Effector CD8-positive, alpha-beta T cell (primary cell): ENCODE data around the gene KLHL3.

Source experiments
- DNase-seq: peaks from one replicate; lab custom pipeline; 2025; lab: John Stamatoyannopoulos, UW

KLHL3 gene

DNA sequence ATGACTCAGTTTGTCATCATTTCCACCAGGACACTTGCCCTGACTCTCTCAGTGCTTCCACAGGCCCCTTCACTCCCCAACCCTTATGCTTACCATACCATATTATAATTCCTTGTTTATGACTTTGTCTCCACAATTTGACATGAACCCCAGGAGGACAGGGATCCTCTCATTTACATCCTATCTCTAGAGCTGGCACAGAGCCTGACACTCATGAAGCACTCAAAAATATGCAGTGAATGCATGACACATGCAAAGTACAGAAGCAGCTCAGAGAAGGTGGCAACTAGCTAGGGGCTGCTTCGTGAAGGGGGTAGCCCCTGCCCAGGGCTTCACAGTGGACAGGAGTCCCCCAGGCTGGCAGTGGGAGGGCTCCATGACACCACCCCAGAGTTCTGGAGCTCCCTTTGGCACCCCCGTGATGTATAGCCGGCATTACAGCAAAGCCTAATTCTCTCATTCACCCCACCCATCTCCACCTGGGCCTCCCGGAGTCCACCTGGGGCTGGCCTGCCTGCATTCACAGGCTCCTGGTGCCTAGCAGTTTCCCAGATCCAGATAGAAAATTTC is 124.8 kb downstream of the KLHL3 start:
- no peak for DNase-seq

DNA sequence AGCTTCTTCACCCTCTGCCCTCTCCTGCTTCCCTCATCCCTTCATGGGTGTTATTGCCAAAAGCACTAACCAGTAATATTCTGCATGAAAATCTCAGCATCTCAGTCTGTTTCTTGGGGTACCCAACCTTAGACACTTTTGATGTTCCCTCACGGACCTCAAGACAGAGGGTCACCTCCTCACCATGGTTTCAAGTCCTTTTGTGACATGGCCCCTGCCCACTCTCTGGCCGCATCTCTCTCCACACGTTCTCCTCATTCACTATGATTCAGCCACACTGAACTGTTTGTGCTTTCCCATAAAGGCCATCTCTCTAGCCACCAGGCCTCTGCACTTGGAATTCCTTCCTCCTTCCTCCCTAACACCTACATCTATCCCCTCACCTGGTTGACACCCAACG is 125.3 kb downstream of the KLHL3 start:
- no peak for DNase-seq

DNA sequence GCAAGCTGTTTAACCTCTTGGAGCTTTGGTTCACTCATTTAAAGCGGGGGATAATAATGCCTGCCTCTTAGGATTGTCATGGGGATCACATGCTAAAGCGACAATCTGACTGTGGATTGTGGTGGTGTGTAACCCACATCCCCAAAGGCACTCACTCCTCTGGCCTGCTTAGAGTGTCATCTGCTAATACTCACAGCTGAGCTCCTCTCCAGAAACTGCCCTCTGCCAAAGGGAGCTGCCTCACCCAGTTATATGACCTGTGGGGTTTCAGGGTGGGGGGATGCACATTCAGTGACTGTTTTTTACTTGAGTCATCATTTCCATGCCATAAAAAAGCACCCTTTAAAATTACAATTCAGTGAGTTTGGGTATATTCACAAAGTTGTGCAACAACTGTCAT is 126.8 kb downstream of the KLHL3 start:
- DNase-seq = no peak

DNA sequence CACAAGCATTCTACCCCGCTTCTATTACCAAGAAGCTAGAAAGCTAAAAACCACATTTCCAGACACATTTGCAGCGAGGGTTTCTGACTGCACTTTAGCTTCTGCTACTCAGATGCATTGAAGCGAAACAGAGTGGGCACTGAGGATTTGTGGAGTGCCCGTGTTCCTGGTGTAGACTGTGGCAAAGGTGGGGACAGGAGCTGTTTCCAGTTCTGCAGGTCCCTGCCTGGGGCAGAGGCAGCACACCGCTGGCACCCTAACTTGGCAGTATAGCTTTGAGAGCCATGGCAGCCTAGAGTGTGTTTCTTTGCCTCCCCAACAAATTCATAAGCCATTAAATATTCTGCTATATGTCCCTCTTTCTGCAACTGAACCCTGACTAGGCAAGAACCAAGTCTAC is 128.1 kb downstream of the KLHL3 start:
- no peak for DNase-seq

DNA sequence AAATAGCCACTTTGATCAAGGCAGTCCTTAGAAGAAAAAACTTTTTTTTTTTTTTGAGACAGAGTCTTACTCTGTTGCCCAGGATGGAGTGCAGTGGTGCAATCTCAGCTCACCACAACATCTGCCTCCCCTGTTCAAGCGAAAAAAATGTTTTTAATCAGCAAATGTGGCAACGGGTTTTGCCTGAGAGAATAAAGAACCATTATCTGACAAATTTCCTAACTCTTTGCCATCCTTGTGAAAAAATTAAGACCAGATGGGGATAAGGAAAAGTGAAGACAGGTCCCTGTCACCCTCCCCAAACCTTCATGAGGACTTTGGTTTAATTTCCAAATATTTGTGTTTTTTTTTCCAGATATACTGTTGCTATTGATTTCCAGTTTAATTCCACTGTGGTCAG is 129.5 kb downstream of the KLHL3 start:
- DNase-seq = no peak

DNA sequence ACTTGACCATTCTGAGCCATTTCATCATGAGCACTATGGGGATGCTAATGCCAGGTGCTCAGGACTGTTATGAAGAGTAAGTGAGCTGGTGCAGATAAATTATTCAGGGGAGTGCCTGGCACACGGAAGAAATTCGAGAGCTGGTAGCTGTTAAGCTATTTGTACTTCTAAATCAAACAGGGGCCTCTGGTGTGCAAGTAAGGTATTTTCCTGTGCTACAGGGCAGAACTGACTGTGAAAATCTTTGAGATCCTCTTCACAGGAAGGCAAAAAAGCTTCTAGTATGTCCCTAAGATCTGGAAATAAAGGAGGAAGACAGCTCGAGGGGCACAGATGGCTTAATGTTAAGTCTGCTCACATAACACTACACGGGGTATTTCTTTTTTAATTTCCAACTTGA is 130.5 kb downstream of the KLHL3 start:
- DNase-seq = no peak

DNA sequence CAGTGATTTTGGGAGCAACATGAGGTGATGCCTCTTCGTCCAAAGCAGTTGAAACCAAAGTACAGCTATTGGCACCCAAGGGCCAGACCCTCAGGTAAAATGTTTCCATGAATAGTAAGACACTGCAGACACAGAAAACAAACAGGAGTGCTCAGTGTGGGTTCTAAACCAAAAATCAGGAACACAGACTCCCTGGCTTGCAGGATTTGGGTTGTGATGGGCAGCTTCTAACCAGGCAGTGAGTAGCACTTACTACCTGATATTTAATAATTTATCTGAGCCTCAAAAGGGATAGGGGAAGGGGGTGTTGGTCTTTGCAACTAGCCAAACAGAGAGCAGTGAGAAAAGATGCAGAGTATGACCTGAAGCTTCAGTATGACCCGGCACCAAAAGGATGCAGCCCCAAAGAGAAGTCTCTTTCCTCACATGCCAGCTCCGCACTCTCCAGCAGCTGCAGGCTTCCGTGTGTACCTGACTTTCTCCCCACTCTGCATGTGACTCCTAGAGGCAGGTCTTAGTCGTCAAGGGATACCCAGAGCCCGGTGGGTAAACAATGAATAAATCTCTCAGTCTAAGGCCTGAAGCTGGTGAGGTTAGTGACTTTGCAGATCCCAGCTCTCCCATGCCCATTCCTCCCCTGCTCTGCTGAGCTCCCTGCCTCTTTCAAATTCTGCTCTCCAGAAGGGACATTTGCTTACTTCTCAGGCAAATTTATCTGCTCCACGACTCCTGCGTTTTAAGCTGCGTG is 131.4 kb downstream of the KLHL3 start:
- no peak for DNase-seq

DNA sequence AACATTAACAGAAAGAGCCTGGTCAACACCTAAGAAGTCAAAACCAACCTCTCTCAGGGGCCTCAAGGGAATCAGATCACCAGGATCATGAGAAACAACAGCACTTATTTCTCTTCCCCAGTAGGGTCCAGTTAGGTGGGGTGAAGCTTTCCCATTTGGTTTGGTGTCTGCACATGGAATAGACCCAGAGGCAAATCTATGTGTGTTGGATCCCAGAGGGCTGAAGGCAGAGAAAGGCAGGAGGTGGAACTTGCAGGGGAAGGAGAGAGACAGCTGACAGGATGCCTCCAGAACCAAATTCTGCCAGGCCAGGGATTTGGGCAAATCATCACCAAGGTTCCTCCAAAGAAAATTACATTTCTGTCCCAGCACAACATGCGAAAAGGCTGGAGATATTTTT is 132.0 kb downstream of the KLHL3 start:
- no peak for DNase-seq

DNA sequence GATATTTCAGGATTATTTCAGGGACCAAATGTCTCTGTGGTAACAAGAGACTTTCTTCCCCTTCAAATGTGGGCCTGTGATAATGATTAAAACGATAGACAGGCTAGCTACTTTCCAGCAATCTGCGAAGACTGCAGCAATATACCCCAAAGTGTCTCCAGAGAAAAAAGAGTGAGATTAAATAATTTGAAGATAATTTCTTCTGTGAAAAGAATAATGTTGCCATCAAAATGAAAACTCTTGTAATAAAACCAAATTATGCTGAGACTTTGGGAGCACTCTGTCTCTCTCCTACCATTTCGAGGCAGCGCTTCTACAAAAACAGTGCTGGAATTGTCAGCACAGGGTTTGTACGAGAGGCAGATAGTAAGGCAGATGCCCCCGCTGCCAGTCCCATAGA is 132.5 kb downstream of the KLHL3 start:
- DNase-seq = no peak

DNA sequence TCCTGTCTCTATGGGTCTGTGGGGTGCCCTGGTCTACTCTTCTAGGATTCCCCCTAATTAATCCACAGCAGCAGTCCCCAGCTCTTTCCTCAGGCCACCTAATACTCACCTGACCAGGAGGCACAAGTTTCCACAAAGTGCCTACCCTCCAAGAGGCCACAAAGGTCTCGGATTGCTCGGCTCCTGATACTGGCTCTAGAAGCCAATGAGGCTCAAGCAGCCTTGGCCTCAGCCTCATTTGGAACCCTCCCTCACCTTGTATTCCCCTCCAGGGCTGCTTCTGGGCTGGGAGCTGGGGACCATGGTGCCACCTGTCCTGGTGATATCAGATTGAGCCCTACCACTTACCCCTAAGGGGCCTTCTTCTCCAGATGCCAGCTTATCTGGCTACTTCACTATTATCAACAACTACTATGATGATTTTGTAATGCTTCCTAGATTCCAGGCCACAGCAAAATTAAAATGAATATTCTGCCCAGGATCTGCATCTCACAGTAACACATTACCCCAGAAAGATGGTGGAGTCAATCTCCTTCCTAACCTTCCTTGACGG is 133.1 kb downstream of the KLHL3 start:
- no peak for DNase-seq

DNA sequence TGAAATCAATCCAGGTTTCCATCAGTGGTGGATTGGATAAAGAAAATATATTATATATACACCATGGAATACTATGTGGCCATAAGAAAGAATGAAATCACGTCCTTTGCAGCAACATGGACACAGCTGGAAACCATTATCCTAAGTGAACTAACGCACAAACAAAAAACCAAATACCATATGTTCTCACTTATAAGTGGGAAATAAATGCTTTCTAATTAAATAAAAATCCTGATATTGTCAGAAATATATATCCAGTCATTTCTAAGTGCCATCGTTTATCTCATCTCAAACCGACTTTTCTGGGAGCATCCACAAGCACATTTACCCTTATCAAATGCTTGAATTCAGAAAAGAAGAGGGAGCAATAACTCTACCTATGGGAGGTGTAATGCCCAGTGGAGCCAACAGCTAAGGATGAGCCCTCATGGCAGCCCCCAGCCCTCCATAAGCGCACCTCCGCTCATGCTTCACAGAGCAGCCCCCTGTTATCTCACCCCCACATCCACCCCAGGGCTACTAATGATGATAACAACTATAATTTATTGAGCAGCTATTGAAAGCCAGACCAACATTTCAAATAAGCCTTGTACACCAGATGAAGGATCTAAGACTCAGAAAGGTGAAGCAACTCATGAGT is 135.0 kb downstream of the KLHL3 start:
- no peak for DNase-seq

DNA sequence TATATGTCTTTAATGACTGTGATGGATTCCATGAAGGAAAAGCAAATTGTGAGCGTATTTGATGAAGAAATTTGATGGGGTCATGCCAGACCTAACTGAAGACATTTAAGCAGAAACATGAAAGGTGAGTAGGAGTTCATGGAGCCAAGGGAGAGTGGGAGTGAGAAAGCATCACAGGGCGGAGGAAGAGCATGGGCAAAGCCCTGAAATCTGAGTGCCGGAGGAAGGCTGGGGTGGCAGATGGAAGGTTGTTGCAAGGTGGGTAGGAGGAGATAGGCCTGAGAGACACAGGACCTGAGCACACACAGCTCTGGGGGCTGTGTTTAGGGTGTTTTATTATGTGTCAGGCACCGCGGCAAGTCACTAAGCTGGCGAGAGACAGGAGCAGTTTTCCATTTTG is 136.4 kb downstream of the KLHL3 start:
- no peak for DNase-seq

DNA sequence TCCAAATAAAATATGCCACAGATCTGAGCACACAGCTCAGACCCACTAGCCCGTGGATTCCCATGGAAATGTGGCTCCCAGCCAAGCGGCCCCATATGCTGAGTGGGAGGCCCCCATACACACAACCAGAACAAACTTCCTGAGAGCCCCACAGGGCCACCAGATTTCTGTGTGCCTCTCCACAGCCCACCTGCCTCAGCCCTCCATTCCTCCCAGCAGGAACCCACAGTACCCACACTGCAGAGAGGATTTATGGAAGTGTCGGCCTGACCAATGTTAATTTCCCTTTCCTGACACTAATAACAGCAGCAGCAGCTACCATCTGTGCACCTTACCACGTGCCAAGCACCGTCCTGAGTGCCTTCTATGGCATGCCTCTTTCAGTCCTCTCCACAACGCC is 137.5 kb downstream of the KLHL3 start:
- DNase-seq = no peak

DNA sequence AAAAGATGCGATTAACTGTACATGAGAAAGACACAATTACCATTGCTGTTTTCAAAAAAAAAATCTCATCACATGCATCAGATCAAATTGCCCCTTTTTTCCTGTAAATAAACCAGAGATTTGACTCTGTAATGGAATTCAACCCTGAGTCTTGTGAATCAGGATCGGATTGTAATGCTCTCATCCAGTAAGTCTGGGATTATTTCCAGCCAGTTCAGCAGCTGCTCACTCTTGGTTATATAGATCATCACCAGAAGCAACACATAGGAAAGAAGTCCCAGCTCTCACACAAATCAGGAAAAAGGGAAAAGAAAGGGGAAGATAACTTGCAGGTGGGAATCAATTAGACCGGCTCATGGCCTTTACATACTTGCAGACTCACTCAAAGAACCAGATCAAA is 138.9 kb downstream of the KLHL3 start:
- no peak for DNase-seq

DNA sequence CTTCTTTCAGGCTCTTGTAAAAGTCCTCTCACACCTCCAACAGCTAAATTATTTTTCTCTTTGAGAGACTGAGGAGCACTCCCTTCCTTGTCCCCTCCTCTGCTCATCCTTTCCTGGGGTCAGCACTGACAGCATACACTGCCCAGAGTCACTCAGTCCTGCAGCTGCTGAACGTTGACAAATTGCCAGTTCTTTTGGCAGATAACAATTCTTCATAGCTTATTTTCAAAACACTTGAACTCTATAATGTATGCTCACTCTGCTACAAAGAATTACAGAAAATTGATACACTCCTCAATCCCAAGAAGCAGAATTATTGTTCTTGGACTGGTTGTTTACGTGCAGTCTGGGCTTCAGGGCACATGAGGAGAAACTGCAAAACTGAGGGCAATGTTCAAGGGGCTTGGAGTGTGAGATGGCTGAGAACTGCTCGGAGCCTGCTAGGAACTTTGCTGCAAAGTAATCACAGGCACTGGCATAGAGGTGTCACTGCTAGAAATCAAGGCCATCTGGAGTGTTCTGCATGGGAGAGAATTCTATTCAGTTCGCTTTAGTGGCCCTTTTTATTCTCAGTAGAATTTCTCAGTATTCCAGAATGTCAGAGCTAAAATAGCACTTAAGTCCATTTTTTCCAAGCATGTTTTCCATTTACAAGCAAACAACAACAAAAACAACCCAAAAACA is 140.4 kb downstream of the KLHL3 start:
- no peak for DNase-seq

DNA sequence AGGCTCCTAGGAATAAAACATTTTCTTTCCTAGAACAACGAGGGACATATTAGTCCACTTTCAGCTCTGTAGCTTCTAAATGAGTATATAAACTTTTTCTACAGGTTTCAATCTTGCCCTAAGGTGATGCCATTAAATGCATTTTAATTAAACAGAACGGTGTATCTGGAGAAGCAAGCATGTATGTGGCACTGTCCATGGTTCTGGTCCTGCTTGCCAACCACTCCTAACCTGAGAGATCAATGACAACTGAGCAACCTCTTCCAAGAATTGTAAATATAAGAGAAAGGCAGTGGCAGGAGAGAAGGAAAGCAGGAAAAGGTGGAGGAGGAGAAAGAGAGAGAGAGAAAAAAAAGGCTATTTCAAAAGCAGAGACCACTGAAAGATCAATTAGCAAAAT is 141.2 kb downstream of the KLHL3 start:
- no peak for DNase-seq

DNA sequence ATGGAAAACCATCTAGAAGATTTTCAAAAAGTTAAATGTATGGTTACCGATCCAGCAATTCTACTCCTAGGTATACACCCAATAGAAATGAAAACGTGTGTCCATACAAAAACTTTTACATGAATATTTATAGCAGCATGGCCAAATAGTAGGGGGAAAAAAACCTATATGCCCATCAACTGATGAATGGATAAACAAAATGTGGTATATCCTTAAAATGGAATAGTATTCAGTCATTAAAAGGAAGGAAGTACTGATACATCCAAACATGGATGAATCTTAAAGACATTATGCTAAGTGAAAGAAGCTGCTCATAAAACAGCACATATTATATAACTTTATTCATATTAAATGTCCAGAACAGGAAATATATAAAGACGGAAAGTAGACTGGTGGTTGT is 143.6 kb downstream of the KLHL3 start:
- no peak for DNase-seq

DNA sequence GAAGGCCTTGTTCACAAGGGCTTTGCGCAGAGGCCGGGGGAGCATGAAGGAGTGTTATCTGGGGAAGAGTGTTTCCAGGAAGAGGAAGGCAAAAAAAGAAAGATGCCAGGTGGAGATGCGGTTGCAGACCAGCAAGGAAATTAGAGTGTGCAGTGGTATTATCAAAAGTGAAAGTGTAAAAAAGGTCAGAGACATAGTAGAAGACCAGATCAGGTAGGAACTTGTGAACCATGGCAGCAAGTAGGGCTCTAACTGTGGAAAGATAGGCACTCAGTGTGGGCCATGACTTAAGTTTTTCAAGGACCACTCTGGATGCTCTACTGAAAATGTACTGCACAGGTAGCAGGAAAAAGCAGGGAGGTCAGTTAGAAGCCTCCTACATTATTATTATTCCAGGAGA is 146.7 kb downstream of the KLHL3 start:
- no peak for DNase-seq

DNA sequence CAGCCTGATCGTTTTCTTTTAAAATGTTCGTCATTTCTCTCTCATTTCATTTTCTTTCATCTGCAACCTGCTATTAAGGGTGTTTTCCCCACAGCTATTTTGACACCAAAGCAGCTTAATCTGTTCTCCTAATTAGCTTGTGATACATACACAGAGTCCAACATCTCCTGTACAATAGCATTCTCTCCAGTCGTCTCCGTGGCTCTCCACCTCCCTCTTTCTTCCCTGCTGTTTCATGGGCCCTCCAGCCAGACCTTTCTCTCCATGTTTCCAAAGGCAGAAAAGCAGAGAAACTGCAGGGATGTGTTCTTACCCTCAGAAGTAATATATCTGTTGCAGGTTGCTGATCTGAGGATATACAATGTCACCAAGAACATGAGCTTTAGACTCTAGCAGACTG is 148.0 kb downstream of the KLHL3 start:
- no peak for DNase-seq

DNA sequence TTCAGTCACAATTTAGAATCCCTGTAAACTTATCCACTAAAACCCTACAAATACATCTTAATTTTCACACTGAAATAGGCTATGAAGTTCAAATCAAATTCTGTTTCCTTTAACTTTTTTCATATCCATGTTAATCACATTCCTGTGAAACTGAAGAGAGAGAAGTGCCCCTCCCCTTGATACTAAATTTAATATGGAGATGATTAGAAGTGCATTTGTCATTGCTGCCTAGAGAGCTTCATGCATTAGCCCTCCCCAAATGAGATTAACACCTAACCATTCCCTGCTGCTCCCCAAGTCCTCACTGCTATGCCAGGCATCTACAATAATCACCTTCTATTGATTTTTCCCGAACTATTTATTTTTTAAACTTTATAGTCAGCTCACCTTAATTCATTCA is 151.6 kb downstream of the KLHL3 start:
- no peak for DNase-seq

DNA sequence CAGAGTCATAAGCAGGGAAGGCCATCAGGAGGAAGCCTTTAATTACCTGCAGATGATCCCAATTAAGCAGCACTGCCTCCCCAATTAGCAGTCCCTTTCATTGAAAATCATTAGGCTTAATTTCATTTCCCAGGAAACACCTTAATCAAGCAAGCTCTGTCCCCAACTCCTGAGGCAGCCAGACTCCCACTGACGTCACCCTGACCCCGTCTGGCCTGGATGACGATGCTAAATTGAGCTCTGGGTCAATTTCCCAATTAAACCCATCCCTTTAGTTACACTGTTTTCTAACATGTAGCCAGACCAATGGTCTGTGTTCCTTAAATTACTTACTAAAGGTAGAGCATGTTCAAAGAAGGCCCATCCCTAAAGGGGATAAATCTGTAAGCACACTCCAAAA is 152.8 kb downstream of the KLHL3 start:
- DNase-seq = no peak

DNA sequence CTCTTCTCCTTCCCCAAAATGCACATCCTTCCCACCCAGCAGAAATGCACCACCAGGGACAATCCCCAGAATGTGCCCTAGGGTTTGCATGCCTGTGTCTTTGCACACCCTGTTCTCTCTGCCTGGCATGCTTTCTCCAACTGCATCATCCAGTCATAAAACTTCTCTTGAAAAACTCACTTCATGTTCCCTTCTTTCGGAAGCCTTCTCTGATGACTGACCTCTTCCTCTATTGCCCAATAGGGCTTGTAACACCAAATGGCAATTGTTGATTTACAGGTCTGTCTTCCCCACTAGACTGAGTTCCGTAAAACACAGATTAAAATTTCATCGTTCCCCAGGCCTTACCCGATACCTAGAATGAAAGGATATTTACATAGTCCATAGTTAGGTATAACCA is 153.7 kb downstream of the KLHL3 start:
- DNase-seq = no peak

DNA sequence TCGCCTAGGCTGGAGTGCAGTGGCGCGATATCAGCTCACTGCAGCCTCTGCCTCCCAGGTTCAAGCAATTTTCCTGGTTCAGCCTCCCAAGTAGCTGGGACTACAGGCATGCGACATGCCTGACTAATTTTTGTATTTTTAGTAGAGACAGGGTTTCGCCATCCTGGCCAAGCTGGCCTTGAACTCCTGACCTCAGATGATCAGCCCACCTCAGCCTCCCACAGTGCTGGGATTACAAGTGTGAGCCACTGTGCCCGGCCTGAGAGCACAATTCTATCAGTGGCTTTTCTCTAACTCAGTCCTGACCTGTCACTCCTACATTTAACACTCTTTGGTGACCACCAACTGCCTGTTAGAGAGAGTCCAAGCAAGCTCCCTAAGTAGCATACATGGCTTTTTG is 154.1 kb downstream of the KLHL3 start:
- no peak for DNase-seq
